Hepatocyte (in vitro differentiated cells): ENCODE data around the gene N4BP2L2. TPM values are rescaled to one million over a fixed set of nuclear protein-coding genes. Genes with fewer than 3 reads are reported as not detected.

Experiments
- DNase-seq: peaks from one replicate; pipeline ENCODE4 v3.0.0-alpha.2; 2016; ENCODE audit warnings: low spot score
- H2AFZ ChIP-seq: fragments of 200-600 bp; sonication (generic); 2 replicates; pipeline ENCODE4 v1.6.0; 2016; ENCODE audit warnings: antibody characterized with exemption, mild to moderate bottlenecking
- H3K27ac ChIP-seq: fragments of 200-600 bp; sonication (generic); 2 replicates; pipeline ENCODE4 v1.5.1; 2016; ENCODE audit warnings: mild to moderate bottlenecking
- H3K27me3 ChIP-seq: fragments of 200-600 bp; sonication (generic); 2 replicates; pipeline ENCODE4 v1.6.1; 2016
- H3K36me3 ChIP-seq: fragments of 200-600 bp; sonication (generic); replicated peaks from 2 replicates; pipeline ENCODE4 v1.5.1; 2016; ENCODE audit warnings: low read depth; ENCODE audit not compliant: insufficient read depth
- H3K4me1 ChIP-seq: fragments of 200-600 bp; sonication (generic); 2 replicates; pipeline ENCODE4 v1.5.1; 2016; ENCODE audit warnings: mild to moderate bottlenecking, moderate library complexity; ENCODE audit not compliant: insufficient read depth
- H3K4me2 ChIP-seq: fragments of 200-600 bp; sonication (generic); 2 replicates; pipeline ENCODE4 v1.6.0; 2016
- H3K4me3 ChIP-seq: fragments of 200-600 bp; sonication (generic); 2 replicates; pipeline ENCODE4 v1.5.1; 2016; ENCODE audit warnings: mild to moderate bottlenecking
- H3K79me2 ChIP-seq: fragments of 200-600 bp; sonication (generic); 2 replicates; pipeline ENCODE4 v1.6.0; 2017; ENCODE audit warnings: mild to moderate bottlenecking
- H3K9me2 ChIP-seq: fragments of 200-600 bp; sonication (generic); replicated peaks from 2 replicates; pipeline ENCODE4 v1.6.0; 2017; ENCODE audit warnings: mild to moderate bottlenecking; ENCODE audit not compliant: insufficient read depth
- H3K9me3 ChIP-seq: fragments of 200-600 bp; sonication (generic); 2 replicates; pipeline ENCODE4 v1.5.1; 2016; ENCODE audit warnings: low read depth, mild to moderate bottlenecking
- H4K20me1 ChIP-seq: fragments of 200-600 bp; sonication (generic); 2 replicates; pipeline ENCODE4 v1.6.0; 2016; ENCODE audit warnings: mild to moderate bottlenecking; ENCODE audit not compliant: insufficient read depth, poor library complexity, severe bottlenecking
- CTCF ChIP-seq: fragments of 200-600 bp; sonication (generic); IDR thresholded peaks from 2 replicates; pipeline ENCODE4 v1.5.1; 2016; ENCODE audit warnings: antibody characterized with exemption, mild to moderate bottlenecking; ENCODE audit not compliant: poor library complexity
- EZH2 ChIP-seq: fragments of 200-600 bp; sonication (generic); IDR thresholded peaks from 2 replicates; pipeline ENCODE4 v1.6.1; 2016; ENCODE audit warnings: antibody characterized with exemption, mild to moderate bottlenecking, borderline replicate concordance
- EZH2phosphoT487 ChIP-seq: fragments of 200-600 bp; sonication (generic); IDR thresholded peaks from one replicate; pipeline ENCODE4 v1.6.1; 2018; ENCODE audit warnings: antibody characterized with exemption, mild to moderate bottlenecking, low read depth, moderate library complexity; ENCODE audit not compliant: unreplicated experiment, severe bottlenecking
- WGBS: methylation state at CpG from one replicate; pipeline ENCODE4 v1.1.6; 2016; ENCODE audit warnings: low lambda C conversion rate; ENCODE audit errors: missing lambda C conversion rate; 5-methylcytosine and 5-hydroxymethylcytosine counted together
- polyA plus RNA-seq: library from polyadenylated mRNA; unstranded; fragments of >200 nt; fragmentation: Nextera tagmentation; extraction: Ambion mirVana; gene quantifications from 2 replicates; pipeline ENCODE4 v1.2.1, GENCODE V29; 2016
- total RNA-seq: library from RNA; depleted of rRNA; stranded (reverse); fragments of >200 nt; gene quantifications from 2 replicates; pipeline ENCODE4 v1.2.3, GENCODE V29; 2014

N4BP2L2 gene
- total and polyA plus RNA-seq, 2 experiments from 2014 or later: 102 to 138 TPM

GRCh38 chr13:32497589-32497988 is 41.0 kb downstream of the N4BP2L2 start:
- no peaks in the 10 kb centered on the region for H3K36me3 ChIP-seq
- TF ChIP-seq CTCF: no peak
- TF ChIP-seq EZH2: no peak
- TF ChIP-seq EZH2phosphoT487: no peak

GRCh38 chr13:32496599-32497160 is 41.9 kb downstream of the N4BP2L2 start:
- DNase-seq: no peak
- no peak overlapping the region for H3K4me2 ChIP-seq

More at GRCh38 chr13:32497589-32497988, 41.0 kb downstream of the N4BP2L2 start:
- Histone ChIP-seq H3K27me3 (no peaks in the 10 kb centered on the region), H3K79me2 (no peaks in the 10 kb centered on the region), H4K20me1 (no peaks in the 10 kb centered on the region), H3K9me2 (no peaks in the 10 kb centered on the region), H3K9me3 (no peaks in the 10 kb centered on the region), H3K4me2 (no peak overlapping the region), H3K4me1 (no peaks in the 10 kb centered on the region), H3K4me3 (no peak overlapping the region), H2AFZ (no peak overlapping the region), H3K27ac (no peak overlapping the region)
- DNase-seq: no peak
- WGBS: 88% methylated on average over 1 of the region's 1 CpG

GRCh38 chr13:32495841-32496240 is 42.8 kb downstream of the N4BP2L2 start:
- H3K36me3 ChIP-seq: no peaks in the 10 kb centered on the region
- H3K9me3 ChIP-seq: no peaks in the 10 kb centered on the region
- no peak overlapping the region for H3K4me2 ChIP-seq
- H4K20me1 ChIP-seq: no peaks in the 10 kb centered on the region
- no peaks in the 10 kb centered on the region for H3K27me3 ChIP-seq
- no peaks in the 10 kb centered on the region for H3K9me2 ChIP-seq
- 97% methylated on average over 4 of the region's 4 CpGs for WGBS
- DNase-seq: no peak
- TF ChIP-seq EZH2 (no peak), CTCF (no peak), EZH2phosphoT487 (no peak)
- no peak overlapping the region for H3K4me3 ChIP-seq
- no peaks in the 10 kb centered on the region for H3K4me1 ChIP-seq
- no peak overlapping the region for H2AFZ ChIP-seq
- no peaks in the 10 kb centered on the region for H3K79me2 ChIP-seq
- H3K27ac ChIP-seq: no peak overlapping the region

More at GRCh38 chr13:32496599-32497160, 41.9 kb downstream of the N4BP2L2 start:
- Histone ChIP-seq H3K9me2 (no peaks in the 10 kb centered on the region), H3K36me3 (no peaks in the 10 kb centered on the region), H3K79me2 (no peaks in the 10 kb centered on the region), H3K27me3 (no peaks in the 10 kb centered on the region), H2AFZ (no peak overlapping the region), H3K27ac (no peak overlapping the region), H3K4me1 (no peaks in the 10 kb centered on the region), H4K20me1 (no peaks in the 10 kb centered on the region), H3K4me3 (no peak overlapping the region), H3K9me3 (no peaks in the 10 kb centered on the region)
- TF ChIP-seq EZH2: no peak
- no peak for TF ChIP-seq EZH2phosphoT487
- TF ChIP-seq CTCF: no peak
- 63% methylated on average over 1 of the region's 1 CpG for WGBS

GRCh38 chr13:32495429-32495828 is 43.2 kb downstream of the N4BP2L2 start:
- H4K20me1 ChIP-seq: no peaks in the 10 kb centered on the region
- no peak overlapping the region for H2AFZ ChIP-seq
- H3K27ac ChIP-seq: no peak overlapping the region
- no peaks in the 10 kb centered on the region for H3K9me2 ChIP-seq
- no peak for TF ChIP-seq EZH2phosphoT487
- no peak for TF ChIP-seq CTCF
- no peak for TF ChIP-seq EZH2
- no peaks in the 10 kb centered on the region for H3K9me3 ChIP-seq
- 91% methylated on average over 5 of the region's 5 CpGs for WGBS
- no peaks in the 10 kb centered on the region for H3K79me2 ChIP-seq
- H3K4me2 ChIP-seq: no peak overlapping the region
- no peaks in the 10 kb centered on the region for H3K27me3 ChIP-seq
- H3K4me3 ChIP-seq: no peak overlapping the region
- H3K4me1 ChIP-seq: no peaks in the 10 kb centered on the region
- H3K36me3 ChIP-seq: no peaks in the 10 kb centered on the region
- DNase-seq: no peak
